HEK293 (cell line): Measurements from ENCODE around the gene HAUS1.

Experiments used
- ATF2 ChIP-seq: fragments of 450-650 bp; formaldehyde crosslinking; IDR thresholded peaks from 2 replicates; pipeline ENCODE4 v1.5.1; 2016; ENCODE audit warnings: missing biosample characterization, missing genetic modification characterization, low read depth
- EGR2 ChIP-seq: fragments of 450-650 bp; formaldehyde crosslinking; IDR thresholded peaks from 2 replicates; pipeline ENCODE4 v1.5.1; 2016; ENCODE audit warnings: low read depth, missing biosample characterization, missing genetic modification characterization
- HOXA7 ChIP-seq: sonication (generic); formaldehyde crosslinking; IDR thresholded peaks from 2 replicates; pipeline ENCODE4 v1.8.1; 2022; ENCODE audit warnings: missing genetic modification reagents, borderline replicate concordance
- KLF10 ChIP-seq: fragments of 450-650 bp; IDR thresholded peaks from 2 replicates; pipeline ENCODE4 v1.5.1; 2018; ENCODE audit warnings: missing biosample characterization, mild to moderate bottlenecking, missing genetic modification characterization
- PRDM2 ChIP-seq: fragments of 450-650 bp; formaldehyde crosslinking; IDR thresholded peaks from 2 replicates; pipeline ENCODE4 v1.5.1; 2016; ENCODE audit warnings: missing biosample characterization, missing genetic modification characterization, borderline replicate concordance
- PRDM6 ChIP-seq: fragments of 450-650 bp; formaldehyde crosslinking; IDR thresholded peaks from 2 replicates; pipeline ENCODE4 v1.5.1; 2017; ENCODE audit warnings: missing biosample characterization, missing genetic modification characterization
- SCRT1 ChIP-seq: fragments of 450-650 bp; formaldehyde crosslinking; IDR thresholded peaks from 2 replicates; pipeline ENCODE4 v1.5.1; 2016; ENCODE audit warnings: missing biosample characterization, missing genetic modification characterization, borderline replicate concordance
- TCF7L2 ChIP-seq: IDR thresholded peaks from 2 replicates; pipeline ENCODE4 v1.6.1; 2011; ENCODE audit warnings: low read depth, mild to moderate bottlenecking, inconsistent platforms, low read length, moderate library complexity, borderline replicate concordance
- TRIM28 ChIP-seq: IDR thresholded peaks from 2 replicates; pipeline ENCODE4 v1.6.1; 2011; ENCODE audit warnings: low read length, control low read depth, borderline replicate concordance
- ZBTB26 ChIP-seq: fragments of 450-650 bp; formaldehyde crosslinking; optimal IDR thresholded peaks from 2 replicates; pipeline ENCODE3; 2016; ENCODE audit warnings: missing biosample characterization, mild to moderate bottlenecking, missing genetic modification characterization
- ZBTB7A ChIP-seq: fragments of 450-650 bp; formaldehyde crosslinking; IDR thresholded peaks from 2 replicates; pipeline ENCODE4 v1.5.1; 2016; ENCODE audit warnings: low read depth, missing biosample characterization, missing genetic modification characterization
- ZNF114 ChIP-seq: fragments of 450-650 bp; formaldehyde crosslinking; IDR thresholded peaks from 2 replicates; pipeline ENCODE4 v1.5.0; 2017; ENCODE audit warnings: missing biosample characterization, missing genetic modification characterization
- ZNF133 ChIP-seq: fragments of 450-650 bp; formaldehyde crosslinking; IDR thresholded peaks from 2 replicates; pipeline ENCODE4 v1.5.1; 2016; ENCODE audit warnings: missing biosample characterization, missing genetic modification characterization
- ZNF16 ChIP-seq: fragments of 450-650 bp; formaldehyde crosslinking; IDR thresholded peaks from 2 replicates; pipeline ENCODE4 v1.5.1; 2016; ENCODE audit warnings: low read depth, missing biosample characterization, missing genetic modification characterization
- ZNF24 ChIP-seq: fragments of 450-650 bp; formaldehyde crosslinking; IDR thresholded peaks from 2 replicates; pipeline ENCODE4 v1.5.1; 2016; ENCODE audit warnings: missing biosample characterization, missing genetic modification characterization
- ZNF266 ChIP-seq: fragments of 450-650 bp; formaldehyde crosslinking; IDR thresholded peaks from 2 replicates; pipeline ENCODE4 v1.5.1; 2016; ENCODE audit warnings: missing biosample characterization, missing genetic modification characterization, low read depth
- ZNF350 ChIP-seq: fragments of 450-650 bp; formaldehyde crosslinking; IDR thresholded peaks from 2 replicates; pipeline ENCODE4 v1.5.0; 2017; ENCODE audit warnings: missing biosample characterization, mild to moderate bottlenecking, missing genetic modification characterization
- ZNF37A ChIP-seq: fragments of 450-650 bp; IDR thresholded peaks from 2 replicates; pipeline ENCODE4 v1.5.1; 2018; ENCODE audit warnings: missing biosample characterization, missing genetic modification characterization
- ZNF416 ChIP-seq: fragments of 450-650 bp; formaldehyde crosslinking; IDR thresholded peaks from 2 replicates; pipeline ENCODE4 v1.5.1; 2016; ENCODE audit warnings: missing biosample characterization, missing genetic modification characterization
- ZNF449 ChIP-seq: fragments of 450-650 bp; formaldehyde crosslinking; IDR thresholded peaks from 2 replicates; pipeline ENCODE4 v1.5.1; 2017; ENCODE audit warnings: missing biosample characterization, mild to moderate bottlenecking, missing genetic modification characterization, moderate library complexity
- ZNF544 ChIP-seq: fragments of 450-650 bp; formaldehyde crosslinking; IDR thresholded peaks from 2 replicates; pipeline ENCODE4 v1.5.0; 2017; ENCODE audit warnings: missing biosample characterization, missing genetic modification characterization
- ZNF585B ChIP-seq: fragments of 450-650 bp; formaldehyde crosslinking; IDR thresholded peaks from 2 replicates; pipeline ENCODE4 v1.5.1; 2016; ENCODE audit warnings: missing biosample characterization, missing genetic modification characterization
- ZNF621 ChIP-seq: fragments of 450-650 bp; formaldehyde crosslinking; IDR thresholded peaks from 2 replicates; pipeline ENCODE4 v1.5.1; 2017; ENCODE audit warnings: missing biosample characterization, missing genetic modification characterization
- ZNF660 ChIP-seq: fragments of 450-650 bp; IDR thresholded peaks from 2 replicates; pipeline ENCODE4 v1.5.1; 2018; ENCODE audit warnings: missing biosample characterization, mild to moderate bottlenecking, missing genetic modification characterization
- ZNF747 ChIP-seq: fragments of 450-650 bp; formaldehyde crosslinking; IDR thresholded peaks from 2 replicates; pipeline ENCODE4 v1.5.1; 2016; ENCODE audit warnings: missing biosample characterization, missing genetic modification characterization
- ZNF76 ChIP-seq: fragments of 450-650 bp; formaldehyde crosslinking; IDR thresholded peaks from 2 replicates; pipeline ENCODE4; 2016; ENCODE audit warnings: low read depth, missing biosample characterization, missing genetic modification characterization, borderline replicate concordance
- ZXDB ChIP-seq: fragments of 450-650 bp; formaldehyde crosslinking; IDR thresholded peaks from 2 replicates; pipeline ENCODE4 v1.5.1; 2016; ENCODE audit warnings: missing biosample characterization, missing genetic modification characterization

HAUS1 gene

GRCh38 chr18:46104128-46104911 is at the start of gene HAUS1 (continued):
- TF ChIP-seq PRDM2 = no peak
- TF ChIP-seq ZNF585B (tag by site-specific recombination) = no peak
- no peak for TF ChIP-seq KLF10 (tag by site-specific recombination)
- no peak for TF ChIP-seq HOXA7 (CRISPR knock-in tag)
- peak; percentile 85 for TF ChIP-seq ZXDB
- TF ChIP-seq ZNF350 (tag by site-specific recombination) = no peak
- TF ChIP-seq ZNF266 (tag by site-specific recombination) = no peak
- TF ChIP-seq SCRT1 = no peak
- no peak for TF ChIP-seq ATF2 (tag by site-specific recombination)
- peak; percentile 65; the same call in 1 of the 2 replicates for TF ChIP-seq ZNF76
- TF ChIP-seq ZBTB7A = no peak
- TF ChIP-seq ZNF747 = no peak
- TF ChIP-seq TCF7L2 = no peak
- no peak for TF ChIP-seq ZNF24 (tag by site-specific recombination)
- no peak for TF ChIP-seq ZNF621 (tag by site-specific recombination)
- TF ChIP-seq PRDM6 (tag by site-specific recombination) = no peak
- TF ChIP-seq ZNF37A (tag by site-specific recombination) = no peak
- no peak for TF ChIP-seq ZNF16 (tag by site-specific recombination)
- no peak for TF ChIP-seq ZNF544
- TF ChIP-seq TRIM28 = no peak
- 0 out of 2 replicates have a peak, but pooled peaks have one; percentile 7 for TF ChIP-seq ZNF449 (tag by site-specific recombination)
- TF ChIP-seq ZNF416 (tag by site-specific recombination) = no peak
- 0 out of 2 replicates have a peak, but pooled peaks have one; percentile 11 for TF ChIP-seq ZNF133 (tag by site-specific recombination)
- 0 out of 2 replicates have a peak, but pooled peaks have one; percentile 6 for TF ChIP-seq EGR2 (tag by site-specific recombination)
- no peak for TF ChIP-seq ZNF660
- TF ChIP-seq ZBTB26 (tag by site-specific recombination) = peak; percentile 34
- no peak for TF ChIP-seq ZNF114 (tag by site-specific recombination)
